GM12872 (cell line): ENCODE data around the gene SENP8.

Source experiments
- TF ChIP-seq, protein P1 (sequence below): IDR thresholded peaks from 3 replicates; pipeline ENCODE4 v1.5.1; 2011; ENCODE audit warnings: low read depth, mild to moderate bottlenecking, low read length, moderate library complexity; ENCODE audit not compliant: insufficient read depth

SENP8 gene

DNA sequence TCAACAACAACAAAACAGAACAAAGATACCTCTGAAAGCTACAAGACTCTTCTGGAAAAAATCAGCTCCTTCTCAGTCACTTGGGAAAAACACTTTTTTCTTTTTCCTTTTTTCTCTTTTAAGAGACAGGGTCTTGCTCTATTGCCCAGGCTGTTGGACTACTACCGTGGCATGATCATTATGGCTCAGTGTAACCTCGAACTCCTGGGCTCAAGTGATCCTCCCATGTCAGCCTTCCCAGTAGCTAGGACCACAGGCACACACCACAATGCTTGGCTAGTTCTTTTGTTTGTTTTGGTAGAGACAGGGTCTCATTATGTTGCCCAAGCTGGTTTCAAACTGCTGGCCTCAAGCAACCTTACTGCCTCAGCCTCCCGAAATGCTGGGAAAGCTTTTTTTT is 13.1 kb upstream of the SENP8 start:
- TF ChIP-seq, protein P1, sequence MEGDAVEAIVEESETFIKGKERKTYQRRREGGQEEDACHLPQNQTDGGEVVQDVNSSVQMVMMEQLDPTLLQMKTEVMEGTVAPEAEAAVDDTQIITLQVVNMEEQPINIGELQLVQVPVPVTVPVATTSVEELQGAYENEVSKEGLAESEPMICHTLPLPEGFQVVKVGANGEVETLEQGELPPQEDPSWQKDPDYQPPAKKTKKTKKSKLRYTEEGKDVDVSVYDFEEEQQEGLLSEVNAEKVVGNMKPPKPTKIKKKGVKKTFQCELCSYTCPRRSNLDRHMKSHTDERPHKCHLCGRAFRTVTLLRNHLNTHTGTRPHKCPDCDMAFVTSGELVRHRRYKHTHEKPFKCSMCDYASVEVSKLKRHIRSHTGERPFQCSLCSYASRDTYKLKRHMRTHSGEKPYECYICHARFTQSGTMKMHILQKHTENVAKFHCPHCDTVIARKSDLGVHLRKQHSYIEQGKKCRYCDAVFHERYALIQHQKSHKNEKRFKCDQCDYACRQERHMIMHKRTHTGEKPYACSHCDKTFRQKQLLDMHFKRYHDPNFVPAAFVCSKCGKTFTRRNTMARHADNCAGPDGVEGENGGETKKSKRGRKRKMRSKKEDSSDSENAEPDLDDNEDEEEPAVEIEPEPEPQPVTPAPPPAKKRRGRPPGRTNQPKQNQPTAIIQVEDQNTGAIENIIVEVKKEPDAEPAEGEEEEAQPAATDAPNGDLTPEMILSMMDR = no peak

DNA sequence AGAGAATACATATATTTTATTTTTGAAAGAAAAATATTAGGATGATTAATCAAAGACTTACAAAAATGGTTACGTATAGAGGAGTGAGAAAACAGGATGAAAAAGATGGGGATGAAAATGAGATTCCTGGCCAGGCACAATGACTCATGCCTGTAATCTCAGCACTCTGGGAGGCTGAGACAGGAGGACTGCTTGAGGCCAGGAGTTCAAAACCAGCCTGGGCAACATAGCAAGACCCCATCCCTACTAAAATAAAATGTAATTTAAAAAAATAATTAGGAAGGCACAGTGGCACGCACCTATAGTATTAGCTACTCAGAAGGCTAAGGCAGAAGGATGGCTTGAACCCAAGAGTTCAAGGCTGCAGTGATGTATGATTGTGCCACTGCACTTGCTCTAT is 12.1 kb upstream of the SENP8 start:
- TF ChIP-seq, protein P1 = no peak

DNA sequence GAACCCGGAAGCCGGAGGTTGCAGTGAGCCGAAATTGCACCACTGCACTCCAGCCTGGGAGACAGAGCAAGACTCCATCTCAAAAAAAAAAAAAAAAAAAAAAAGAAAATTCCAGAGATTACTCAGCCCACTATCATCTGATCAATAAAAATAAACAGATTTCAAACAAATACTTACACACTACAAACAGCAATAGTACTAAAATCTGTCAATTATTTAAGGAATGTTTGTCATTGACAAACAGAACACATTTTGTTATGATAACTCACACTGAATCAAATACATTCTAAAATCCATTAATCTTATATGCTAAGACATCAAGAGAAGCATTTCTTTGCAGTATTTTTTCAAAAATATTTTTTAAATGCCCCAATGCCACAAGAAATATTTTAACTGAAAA is 7.8 kb upstream of the SENP8 start:
- TF ChIP-seq, protein P1 = no peak

DNA sequence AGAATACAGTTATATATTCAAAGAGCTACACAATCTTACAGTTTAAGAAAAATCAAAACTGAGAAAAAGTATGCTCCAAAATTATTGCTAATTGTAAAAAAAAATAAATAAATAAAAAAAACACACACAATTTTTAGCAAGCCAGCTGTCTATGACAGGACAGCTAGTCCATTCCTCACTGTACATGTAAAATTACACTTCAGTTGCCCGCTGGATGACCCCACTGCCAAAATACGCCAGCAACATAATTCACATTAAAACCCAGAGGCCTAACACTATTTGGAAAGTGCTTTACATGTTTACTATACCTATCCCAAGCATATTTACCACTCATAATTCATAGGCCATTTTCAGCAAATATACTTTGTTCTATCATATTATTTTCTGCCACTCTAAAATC is 6.1 kb upstream of the SENP8 start:
- TF ChIP-seq, protein P1 = no peak

DNA sequence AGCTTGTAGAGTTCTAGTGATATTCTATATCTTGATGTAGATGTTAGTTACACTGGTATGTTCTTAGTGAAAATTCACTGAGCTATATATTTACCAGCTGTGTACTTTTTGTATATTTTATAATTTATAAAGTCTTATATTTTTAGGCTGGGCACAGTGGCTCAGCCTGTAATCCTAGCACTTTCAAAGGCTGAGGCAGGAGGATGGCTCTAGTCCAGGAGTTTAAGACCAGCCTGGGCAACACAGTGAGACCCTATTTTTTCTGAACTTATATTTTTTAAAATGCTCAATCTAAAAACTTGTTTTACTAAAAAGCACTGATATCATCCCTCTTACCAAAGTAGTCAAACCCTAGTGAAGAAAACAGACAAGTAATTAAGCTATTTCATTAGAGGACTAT is 5.4 kb upstream of the SENP8 start:
- TF ChIP-seq, protein P1 = no peak

DNA sequence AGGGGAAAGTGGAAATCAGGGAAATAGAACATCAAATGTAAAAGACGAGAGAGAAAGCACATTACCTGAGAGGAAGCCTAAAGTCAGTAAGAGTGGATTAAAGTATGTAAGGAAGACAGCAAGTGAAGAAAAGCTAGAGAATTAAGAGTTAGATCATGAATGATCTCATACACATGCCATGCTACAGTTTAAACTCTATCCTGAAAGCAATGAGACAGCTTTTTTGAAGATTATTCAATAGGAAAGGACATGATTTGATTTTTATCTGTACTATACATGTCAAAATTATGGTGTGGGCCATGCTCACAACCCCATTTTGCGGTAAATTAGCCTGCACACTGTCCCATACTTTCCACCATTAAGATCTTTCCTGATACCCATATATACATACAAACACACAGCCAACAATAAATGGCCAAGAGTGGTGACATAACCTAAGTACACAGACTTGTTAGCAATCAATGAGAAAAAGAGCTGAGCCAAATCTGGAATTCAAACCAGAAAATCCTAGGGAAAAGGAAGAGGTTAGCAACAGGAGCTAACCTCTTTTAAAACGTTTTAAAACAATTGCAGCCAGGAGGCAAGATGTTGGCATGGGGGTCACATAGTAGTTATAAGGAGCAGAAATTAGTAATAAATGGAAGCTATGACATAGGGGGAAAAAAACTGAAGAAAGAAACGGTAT is 4.7 kb upstream of the SENP8 start:
- TF ChIP-seq, protein P1 = no peak

DNA sequence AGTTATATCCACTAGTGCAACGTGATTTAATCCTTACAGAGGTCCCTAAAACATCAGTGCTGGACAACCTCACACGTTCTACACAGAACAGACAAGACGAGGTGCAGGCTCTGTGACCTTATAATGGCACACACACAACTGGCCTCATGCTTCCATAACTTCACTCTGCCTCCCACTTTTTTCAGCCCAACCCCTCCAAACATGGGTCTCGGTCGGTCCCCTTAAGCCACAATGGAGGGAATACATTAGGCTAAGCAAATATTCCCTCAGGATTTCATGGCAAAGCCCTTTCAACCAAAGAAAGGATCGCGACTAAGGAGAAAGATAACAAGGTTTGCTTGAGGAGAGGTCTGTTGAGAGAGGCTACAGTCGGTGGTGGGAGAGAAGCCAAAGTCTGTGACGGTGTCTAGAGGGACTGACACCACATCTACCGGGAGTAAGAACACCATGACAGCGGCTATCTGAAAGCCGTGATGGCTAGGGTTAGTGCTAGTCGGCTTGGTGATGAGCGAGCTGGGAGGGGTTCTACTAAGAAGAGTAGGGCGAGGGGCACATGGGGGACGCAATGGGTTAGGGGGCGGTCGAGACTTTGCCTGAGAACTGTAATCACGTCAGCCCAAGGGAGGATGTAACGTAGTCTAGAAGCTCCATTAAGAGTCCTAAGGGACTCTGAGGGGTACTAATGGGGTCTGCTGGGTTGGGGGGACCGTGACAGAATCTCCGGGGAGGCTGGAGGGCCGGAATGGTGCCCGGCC is 1.3 kb upstream of the SENP8 start:
- TF ChIP-seq, protein P1 = no peak
